Endothelial cell of umbilical vein (primary cell): ENCODE results near the gene BRSK2. TPM values are rescaled to one million over a fixed set of nuclear protein-coding genes. Genes with fewer than 3 reads are reported as not detected.

Experiments used
- BruUV-seq: library from RNA; stranded (reverse); fragments of 400-500 nt; replicated peaks from 2 replicates; lab custom pipeline; 2021; lab: Mats Ljungman, UMichigan
- CTCF ChIA-PET: fragments of 300-600, 350-600 bp; sonication (Branson Sonifier 250); formaldehyde crosslinking; loops from one replicate; lab custom pipeline; 2021; ENCODE audit warnings: antibody characterized with exemption, inconsistent platforms; lab: Charles Lee
- POLR2A ChIA-PET: fragments of 300-600, 350-600 bp; sonication (Branson Sonifier 250); formaldehyde crosslinking; loops from one replicate; lab custom pipeline; 2021; ENCODE audit warnings: antibody characterized with exemption, inconsistent platforms; lab: Charles Lee
- DNase-seq: peaks from one replicate; pipeline ENCODE4 v3.0.0-alpha.2; 2011; ENCODE audit warnings: low read depth, low spot score
- FAIRE-seq: peaks from 2 replicates; lab custom pipeline; 2011; peaks lifted over from hg19 to GRCh38; lab: Jason Lieb, UNC
- H2AFZ ChIP-seq: 2 replicates; pipeline ENCODE4 v1.6.0; 2012; ENCODE audit warnings: low read depth, low read length, control low read depth, inconsistent platforms
- H3K27ac ChIP-seq: 2 replicates; pipeline ENCODE4 v1.5.1; 2011; ENCODE audit warnings: low read depth, mild to moderate bottlenecking, control low read depth, low read length, moderate library complexity; ENCODE audit not compliant: insufficient read depth
- H3K27me3 ChIP-seq, 2 experiments: 2 replicates each; pipeline versions ENCODE4 v1.6.0 to v1.6.1; 2011; ENCODE audit warnings: low read length in 2 of 2, mixed read lengths in 1 of 2; ENCODE audit not compliant: control insufficient read depth in 2 of 2, insufficient read depth in 2 of 2
- H3K36me3 ChIP-seq, 2 experiments: 2 replicates in 1 of 2; 3 replicates in 1 of 2; pipeline ENCODE4 v1.5.1; 2011; ENCODE audit warnings: low read length in 2 of 2, mild to moderate bottlenecking in 1 of 2, moderate library complexity in 1 of 2; ENCODE audit not compliant: control insufficient read depth in 2 of 2, insufficient read depth in 2 of 2; ENCODE audit errors: extremely low read depth in 1 of 2
- H3K4me1 ChIP-seq: 3 replicates; pipeline ENCODE4 v1.5.1; 2011; ENCODE audit warnings: mild to moderate bottlenecking, low read length; ENCODE audit not compliant: control insufficient read depth, insufficient read depth; ENCODE audit errors: extremely low read depth
- H3K4me2 ChIP-seq: 2 replicates; pipeline ENCODE4 v1.6.1; 2011; ENCODE audit warnings: low read length, control low read depth, mixed read lengths; ENCODE audit not compliant: insufficient read depth
- H3K4me3 ChIP-seq, 3 experiments: fragments of 200-600 bp in 1 of 3; sonication (generic), shearing (Covaris generic) in 1 of 3; replicated peaks in 1 of 3; 2 replicates each; pipeline ENCODE4 v1.5.1; 2011 to 2016; ENCODE audit warnings: control low read depth in 3 of 3, low read length in 3 of 3, mild to moderate bottlenecking in 2 of 3, inconsistent platforms in 1 of 3, low read depth in 1 of 3, moderate library complexity in 1 of 3; ENCODE audit not compliant: insufficient read depth in 1 of 3
- H3K79me2 ChIP-seq: 2 replicates; pipeline ENCODE4 v1.6.0; 2012; ENCODE audit warnings: low read length, inconsistent platforms; ENCODE audit not compliant: control insufficient read depth, insufficient read depth
- H3K9ac ChIP-seq: replicated peaks from 2 replicates; pipeline ENCODE3; 2011; ENCODE audit warnings: low read length, control low read depth; ENCODE audit not compliant: insufficient read depth; ENCODE audit errors: extremely low read depth
- H3K9me1 ChIP-seq: replicated peaks from 3 replicates; pipeline ENCODE4 v1.6.0; 2011; ENCODE audit warnings: mild to moderate bottlenecking, low read length; ENCODE audit not compliant: control insufficient read depth, insufficient read depth; ENCODE audit errors: extremely low read depth
- H3K9me3 ChIP-seq: replicated peaks from 2 replicates; pipeline ENCODE4 v1.5.1; 2012; ENCODE audit warnings: low read length, inconsistent platforms; ENCODE audit not compliant: control insufficient read depth, insufficient read depth
- H4K20me1 ChIP-seq: replicated peaks from 2 replicates; pipeline ENCODE3; 2011; ENCODE audit warnings: mild to moderate bottlenecking, low read length; ENCODE audit not compliant: control insufficient read depth, insufficient read depth; ENCODE audit errors: extremely low read depth
- EZH2 ChIP-seq: IDR thresholded peaks from 2 replicates; pipeline ENCODE4 v1.6.1; 2012; ENCODE audit warnings: borderline replicate concordance, low read depth, mild to moderate bottlenecking, moderate library complexity, low read length, inconsistent platforms; ENCODE audit not compliant: severe bottlenecking
- FOS ChIP-seq: IDR thresholded peaks from 2 replicates; pipeline ENCODE4 v1.6.1; 2011; ENCODE audit warnings: mild to moderate bottlenecking, low read length, moderate library complexity, borderline replicate concordance; ENCODE audit not compliant: insufficient read depth
- GATA2 ChIP-seq: IDR thresholded peaks from 2 replicates; pipeline ENCODE4 v1.7.0; 2011; ENCODE audit warnings: low read depth, mild to moderate bottlenecking, moderate library complexity, mixed read lengths, low read length; ENCODE audit not compliant: insufficient read length, insufficient read depth
- JUN ChIP-seq: IDR thresholded peaks from 2 replicates; pipeline ENCODE4 v1.6.1; 2011; ENCODE audit warnings: borderline replicate concordance, low read depth; ENCODE audit not compliant: insufficient read length, insufficient read depth
- MAX ChIP-seq: IDR thresholded peaks from 2 replicates; pipeline ENCODE4 v1.6.1; 2011; ENCODE audit not compliant: insufficient read depth, insufficient read length
- MYC ChIP-seq: IDR thresholded peaks from one replicate; pipeline ENCODE4 v1.6.1; 2011; ENCODE audit warnings: mild to moderate bottlenecking, low read depth, low read length
- POLR2A ChIP-seq: IDR thresholded peaks from 2 replicates; pipeline ENCODE4 v1.6.1; 2012; ENCODE audit warnings: low read depth, mild to moderate bottlenecking, control low read depth, low read length
- POLR2AphosphoS5 ChIP-seq: IDR thresholded peaks from 2 replicates; pipeline ENCODE4 v1.6.1; 2012; ENCODE audit warnings: low read depth, mild to moderate bottlenecking, control low read depth, low read length, moderate library complexity; ENCODE audit not compliant: insufficient read depth
- dilution Hi-C: fragments of 300-500 bp; cut with MboI; formaldehyde crosslinking; loops from one replicate; pipeline ENCODE4 v1.15.0; 2019; ENCODE audit warnings: low sequenced_read_pairs; ENCODE audit not compliant: extremely low pct_ligation_motif_present
- intact Hi-C: fragments of 100-400 bp; cut with micrococcal nuclease; formaldehyde crosslinking; loops from one replicate; pipeline ENCODE4 v1.10.0; 2022
- polyA plus RNA-seq, 4 experiments: library from polyadenylated mRNA; depleted of rRNA in 3 of 4; stranded (reverse) in 3 of 4; unstranded in 1 of 4; fragments of >200 nt; gene quantifications; 2 replicates each; pipeline versions ENCODE4 v1.2.1 to v1.2.3, GENCODE V29; 2011 to 2012; ENCODE audit warnings: missing spikeins in 1 of 4
- total RNA-seq: library from RNA; stranded (reverse); gene quantifications from 2 replicates; pipeline ENCODE4 v1.2.3, GENCODE V29; 2021
- TF ChIP-seq, protein P1 (sequence below), 2 donors: IDR thresholded peaks; 1 replicate in 1 of 2; 2 replicates in 1 of 2; pipeline ENCODE4 v1.5.1; 2011; ENCODE audit warnings: low read length in 2 of 2, mild to moderate bottlenecking in 2 of 2, moderate library complexity in 2 of 2, control low read depth in 1 of 2, inconsistent platforms in 1 of 2, low read depth in 1 of 2; ENCODE audit not compliant: insufficient read depth in 1 of 2; ENCODE audit errors: extremely low read depth in 1 of 2

BRSK2 gene
- total and polyA plus RNA-seq, 2 donors (not counting 3 experiments of a cell fraction or from before 2014, with no cell fraction given): 0.08 to 0.20 TPM

DNA sequence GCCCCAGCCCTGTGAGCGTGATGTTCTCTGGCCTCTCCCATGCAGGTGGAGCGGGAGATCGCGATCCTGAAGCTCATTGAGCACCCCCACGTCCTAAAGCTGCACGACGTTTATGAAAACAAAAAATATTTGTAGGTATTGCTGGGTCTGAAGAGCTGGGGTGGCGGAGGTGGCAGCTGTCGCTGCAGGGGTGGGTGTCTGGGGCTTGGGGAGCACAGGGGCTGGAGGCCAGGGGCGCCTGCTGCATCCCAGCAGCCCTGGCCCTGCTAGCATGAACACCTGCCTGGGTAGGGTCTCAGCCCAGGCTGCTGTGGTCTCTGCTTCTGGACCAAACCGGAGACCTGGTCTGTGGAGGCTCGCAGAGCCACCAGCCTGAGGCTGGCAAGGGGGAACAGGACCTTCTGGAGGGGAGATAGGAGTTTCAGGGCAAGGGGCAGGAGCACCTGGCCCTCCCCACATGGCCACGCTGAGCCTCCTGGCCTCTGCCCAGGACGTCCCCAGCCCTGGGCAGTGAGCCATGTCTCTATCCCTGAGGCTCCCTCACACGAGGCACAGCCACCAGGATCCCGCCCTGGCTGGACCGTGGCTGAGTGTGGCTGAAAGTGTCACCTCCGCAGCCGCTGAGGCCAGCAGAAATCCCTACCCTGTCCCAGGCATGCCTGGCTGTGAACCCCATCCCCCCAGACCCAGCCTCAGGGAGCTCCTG is 48.7 kb downstream of the BRSK2 start:
- ChIA-PET POLR2A (no interaction called here), CTCF (no interaction called here)
- H3K4me3 ChIP-seq: no peak overlapping the region
- no peak overlapping the region for H2AFZ ChIP-seq
- no peaks in the 10 kb centered on the region for H3K9me1 ChIP-seq
- DNase-seq (no peak), FAIRE-seq (no peak)
- H3K9ac ChIP-seq: no peak overlapping the region
- no peaks in the 10 kb centered on the region for H4K20me1 ChIP-seq
- H3K27ac ChIP-seq: no peak overlapping the region
- H3K79me2 ChIP-seq: no peaks in the 10 kb centered on the region
- H3K27me3 ChIP-seq: no peaks in the 10 kb centered on the region
- H3K4me2 ChIP-seq: no peak overlapping the region
- H3K36me3 ChIP-seq: no peaks in the 10 kb centered on the region
- H3K4me1 ChIP-seq: no peaks in the 10 kb centered on the region
- TF ChIP-seq POLR2AphosphoS5 (no peak), POLR2A (no peak), MAX (no peak)
- TF ChIP-seq, protein P1, sequence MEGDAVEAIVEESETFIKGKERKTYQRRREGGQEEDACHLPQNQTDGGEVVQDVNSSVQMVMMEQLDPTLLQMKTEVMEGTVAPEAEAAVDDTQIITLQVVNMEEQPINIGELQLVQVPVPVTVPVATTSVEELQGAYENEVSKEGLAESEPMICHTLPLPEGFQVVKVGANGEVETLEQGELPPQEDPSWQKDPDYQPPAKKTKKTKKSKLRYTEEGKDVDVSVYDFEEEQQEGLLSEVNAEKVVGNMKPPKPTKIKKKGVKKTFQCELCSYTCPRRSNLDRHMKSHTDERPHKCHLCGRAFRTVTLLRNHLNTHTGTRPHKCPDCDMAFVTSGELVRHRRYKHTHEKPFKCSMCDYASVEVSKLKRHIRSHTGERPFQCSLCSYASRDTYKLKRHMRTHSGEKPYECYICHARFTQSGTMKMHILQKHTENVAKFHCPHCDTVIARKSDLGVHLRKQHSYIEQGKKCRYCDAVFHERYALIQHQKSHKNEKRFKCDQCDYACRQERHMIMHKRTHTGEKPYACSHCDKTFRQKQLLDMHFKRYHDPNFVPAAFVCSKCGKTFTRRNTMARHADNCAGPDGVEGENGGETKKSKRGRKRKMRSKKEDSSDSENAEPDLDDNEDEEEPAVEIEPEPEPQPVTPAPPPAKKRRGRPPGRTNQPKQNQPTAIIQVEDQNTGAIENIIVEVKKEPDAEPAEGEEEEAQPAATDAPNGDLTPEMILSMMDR (IDR thresholded peaks at IDR 0.05; ENCODE audit: extremely low read depth in 1 of 2, insufficient read depth in 1 of 2, low read depth in 1 of 2, low read length in 2 of 2): no peak
- H3K9me3 ChIP-seq: no peaks in the 10 kb centered on the region
- intact Hi-C loops: no loop called here
- dilution Hi-C loops: no loop called here
- BruUV-seq: no TSS peak

- no peak for FAIRE-seq
- no peak overlapping the region for H3K27ac ChIP-seq
- no TSS peak for BruUV-seq
- intact Hi-C loops (no loop called here), dilution Hi-C loops (no loop called here)
- no peaks in the 10 kb centered on the region for H4K20me1 ChIP-seq
- no peak for TF ChIP-seq GATA2
- TF ChIP-seq MYC: no peak
- TF ChIP-seq MAX: no peak
- no peak for TF ChIP-seq EZH2
- no peak for TF ChIP-seq POLR2A
- TF ChIP-seq POLR2AphosphoS5: no peak
- TF ChIP-seq, protein P1 (IDR thresholded peaks at IDR 0.05; ENCODE audit: extremely low read depth in 1 of 2, insufficient read depth in 1 of 2, low read depth in 1 of 2, low read length in 2 of 2): no peak
- no peak for TF ChIP-seq FOS
- no peak for TF ChIP-seq JUN
- ChIA-PET POLR2A (no interaction called here), CTCF (no interaction called here)
- H3K9ac ChIP-seq: no peak overlapping the region
- H3K9me1 ChIP-seq: no peaks in the 10 kb centered on the region
- no peak overlapping the region for H3K4me3 ChIP-seq
- H3K79me2 ChIP-seq: no peaks in the 10 kb centered on the region
- H3K27me3 ChIP-seq: no peaks in the 10 kb centered on the region
- H3K4me2 ChIP-seq: no peak overlapping the region
- no peaks in the 10 kb centered on the region for H3K4me1 ChIP-seq
- no peak overlapping the region for H2AFZ ChIP-seq
- no peak for DNase-seq
- H3K36me3 ChIP-seq: no peaks in the 10 kb centered on the region
- H3K9me3 ChIP-seq: no peaks in the 10 kb centered on the region
Measured at GRCh38 chr11:1438967-1439330, 49.2 kb downstream of the BRSK2 start.
